ENCODE measurements around the gene VRK1. TPM values are rescaled to one million over a fixed set of nuclear protein-coding genes. Genes with fewer than 3 reads are reported as not detected.

The VRK1 gene
- polyA plus RNA-seq, 2 of the 4 experiments (the other 2 are of a cell fraction), result 32.2 to 34.2 TPM

DNA sequence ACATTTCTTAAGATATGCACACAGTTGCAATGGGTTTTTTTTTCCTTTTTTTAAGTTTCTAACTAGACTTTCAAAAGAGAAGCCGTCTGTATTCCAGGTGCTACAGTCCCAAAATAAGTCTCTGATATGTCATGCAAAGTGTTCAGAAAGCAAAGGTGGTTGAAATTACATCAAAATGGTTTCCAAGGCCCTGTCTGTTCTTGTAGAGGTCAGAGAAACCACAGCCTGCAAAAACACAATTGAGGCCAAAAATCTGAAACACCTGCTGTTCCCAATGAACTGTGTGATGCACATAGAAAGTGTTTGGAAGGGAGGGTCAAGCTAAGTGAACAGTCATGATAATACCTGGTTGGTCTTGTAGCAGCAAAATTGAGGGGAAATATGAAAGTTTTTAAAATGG, 91.0 kb downstream of the VRK1 start:
- TF ChIP-seq CBX2 (IDR thresholded peaks at IDR 0.05; ENCODE audit: borderline replicate concordance, low read depth) (no peak), POLR2AphosphoS2 (conservative IDR thresholded peaks at IDR 0.05; ENCODE audit: low read length) (no peak), JUN (IDR thresholded peaks at IDR 0.05) (no peak), POLR2A (IDR thresholded peaks at IDR 0.05; ENCODE audit: low read length) (no peak), EHMT2 (IDR thresholded peaks at IDR 0.05; ENCODE audit: low read depth) (no peak), MYC (IDR thresholded peaks at IDR 0.05; ENCODE audit: borderline replicate concordance, low read length) (no peak), HEYL (CRISPR knock-in tag; IDR thresholded peaks at IDR 0.05) (no peak), FOXS1 (CRISPR knock-in tag; IDR thresholded peaks at IDR 0.05) (no peak), HOXB13 (CRISPR knock-in tag; IDR thresholded peaks at IDR 0.05; ENCODE audit: low read depth) (no peak), TP53 (CRISPR knock-in tag; IDR thresholded peaks at IDR 0.05) (no peak)
- TF ChIP-seq, protein P1, sequence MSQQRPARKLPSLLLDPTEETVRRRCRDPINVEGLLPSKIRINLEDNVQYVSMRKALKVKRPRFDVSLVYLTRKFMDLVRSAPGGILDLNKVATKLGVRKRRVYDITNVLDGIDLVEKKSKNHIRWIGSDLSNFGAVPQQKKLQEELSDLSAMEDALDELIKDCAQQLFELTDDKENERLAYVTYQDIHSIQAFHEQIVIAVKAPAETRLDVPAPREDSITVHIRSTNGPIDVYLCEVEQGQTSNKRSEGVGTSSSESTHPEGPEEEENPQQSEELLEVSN (IDR thresholded peaks at IDR 0.05; ENCODE audit: borderline replicate concordance, low read depth), result no peak
- TF ChIP-seq, protein P2, sequence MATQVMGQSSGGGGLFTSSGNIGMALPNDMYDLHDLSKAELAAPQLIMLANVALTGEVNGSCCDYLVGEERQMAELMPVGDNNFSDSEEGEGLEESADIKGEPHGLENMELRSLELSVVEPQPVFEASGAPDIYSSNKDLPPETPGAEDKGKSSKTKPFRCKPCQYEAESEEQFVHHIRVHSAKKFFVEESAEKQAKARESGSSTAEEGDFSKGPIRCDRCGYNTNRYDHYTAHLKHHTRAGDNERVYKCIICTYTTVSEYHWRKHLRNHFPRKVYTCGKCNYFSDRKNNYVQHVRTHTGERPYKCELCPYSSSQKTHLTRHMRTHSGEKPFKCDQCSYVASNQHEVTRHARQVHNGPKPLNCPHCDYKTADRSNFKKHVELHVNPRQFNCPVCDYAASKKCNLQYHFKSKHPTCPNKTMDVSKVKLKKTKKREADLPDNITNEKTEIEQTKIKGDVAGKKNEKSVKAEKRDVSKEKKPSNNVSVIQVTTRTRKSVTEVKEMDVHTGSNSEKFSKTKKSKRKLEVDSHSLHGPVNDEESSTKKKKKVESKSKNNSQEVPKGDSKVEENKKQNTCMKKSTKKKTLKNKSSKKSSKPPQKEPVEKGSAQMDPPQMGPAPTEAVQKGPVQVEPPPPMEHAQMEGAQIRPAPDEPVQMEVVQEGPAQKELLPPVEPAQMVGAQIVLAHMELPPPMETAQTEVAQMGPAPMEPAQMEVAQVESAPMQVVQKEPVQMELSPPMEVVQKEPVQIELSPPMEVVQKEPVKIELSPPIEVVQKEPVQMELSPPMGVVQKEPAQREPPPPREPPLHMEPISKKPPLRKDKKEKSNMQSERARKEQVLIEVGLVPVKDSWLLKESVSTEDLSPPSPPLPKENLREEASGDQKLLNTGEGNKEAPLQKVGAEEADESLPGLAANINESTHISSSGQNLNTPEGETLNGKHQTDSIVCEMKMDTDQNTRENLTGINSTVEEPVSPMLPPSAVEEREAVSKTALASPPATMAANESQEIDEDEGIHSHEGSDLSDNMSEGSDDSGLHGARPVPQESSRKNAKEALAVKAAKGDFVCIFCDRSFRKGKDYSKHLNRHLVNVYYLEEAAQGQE (IDR thresholded peaks at IDR 0.05), result no peak
- TF ChIP-seq, protein P3, sequence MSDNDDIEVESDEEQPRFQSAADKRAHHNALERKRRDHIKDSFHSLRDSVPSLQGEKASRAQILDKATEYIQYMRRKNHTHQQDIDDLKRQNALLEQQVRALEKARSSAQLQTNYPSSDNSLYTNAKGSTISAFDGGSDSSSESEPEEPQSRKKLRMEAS (IDR thresholded peaks at IDR 0.05), result no peak
- ATAC-seq (no peak), DNase-seq (ENCODE audit: low read depth in 1 of 2, low spot score in 1 of 2) (no peak), FAIRE-seq (no peak)
- whole genome bisulfite sequencing (ENCODE audit: missing lambda C conversion rate), result 93% methylated on average over 1 of the region's 1 CpG
- H3K4me2 ChIP-seq, result no peak overlapping the region
- CTCF ChIA-PET, result no interaction called here
- no peak overlapping the region for H3K4me3 ChIP-seq
- H3K4me1 ChIP-seq, result no peaks in the 10 kb centered on the region
- no peak overlapping the region for H3K27ac ChIP-seq
- POLR2A ChIA-PET, result no interaction called here
- no peaks in the 10 kb centered on the region for H3K9me3 ChIP-seq

DNA sequence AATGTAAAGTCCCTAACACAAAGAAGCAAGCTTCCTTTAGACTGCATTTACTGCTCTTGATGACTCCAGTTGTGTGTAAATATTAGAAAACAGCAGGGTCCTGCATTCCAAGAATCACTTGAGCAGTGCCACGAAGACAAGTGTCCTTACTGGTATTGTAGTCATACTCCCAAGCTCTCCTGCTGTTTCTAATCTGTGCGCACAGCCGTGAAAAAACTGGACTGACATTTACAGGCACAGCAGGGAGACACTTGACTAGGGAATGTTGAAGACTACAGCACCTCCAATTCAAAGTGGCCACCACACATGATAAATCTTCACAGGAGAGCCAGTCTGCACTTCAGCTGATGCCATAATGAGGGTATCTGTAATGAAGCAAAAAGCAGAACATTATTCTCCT, 91.4 kb downstream of the VRK1 start:
- TF ChIP-seq NFE2L2 (conservative IDR thresholded peaks at IDR 0.05; ENCODE audit: low read length) (no peak), BHLHE40 (IDR thresholded peaks at IDR 0.05; ENCODE audit: low read depth, low read length) (no peak), ZSCAN20 (CRISPR knock-in tag; IDR thresholded peaks at IDR 0.05) (no peak), RARB (CRISPR knock-in tag; IDR thresholded peaks at IDR 0.05) (no peak), MYC (IDR thresholded peaks at IDR 0.05; ENCODE audit: borderline replicate concordance, low read length) (no peak), MAFK (IDR thresholded peaks at IDR 0.05; ENCODE audit: partially characterized antibody) (no peak), NPAS2 (CRISPR knock-in tag; IDR thresholded peaks at IDR 0.05; ENCODE audit: borderline replicate concordance) (no peak)
- Histone ChIP-seq H3K4me1 (no peaks in the 10 kb centered on the region), H3K27ac (no peak overlapping the region), H3K4me3 (no peak overlapping the region), H3K4me2 (no peak overlapping the region), H3K9me3 (no peaks in the 10 kb centered on the region)
- POLR2A ChIA-PET, result no interaction called here
- CTCF ChIA-PET, result no interaction called here
- ATAC-seq, result no peak
- 50% methylated on average over 3 of the region's 3 CpGs for WGBS (ENCODE audit: missing lambda C conversion rate)
- DNase-seq (ENCODE audit: low read depth in 1 of 2, low spot score in 1 of 2), result no peak
- no peak for FAIRE-seq

DNA sequence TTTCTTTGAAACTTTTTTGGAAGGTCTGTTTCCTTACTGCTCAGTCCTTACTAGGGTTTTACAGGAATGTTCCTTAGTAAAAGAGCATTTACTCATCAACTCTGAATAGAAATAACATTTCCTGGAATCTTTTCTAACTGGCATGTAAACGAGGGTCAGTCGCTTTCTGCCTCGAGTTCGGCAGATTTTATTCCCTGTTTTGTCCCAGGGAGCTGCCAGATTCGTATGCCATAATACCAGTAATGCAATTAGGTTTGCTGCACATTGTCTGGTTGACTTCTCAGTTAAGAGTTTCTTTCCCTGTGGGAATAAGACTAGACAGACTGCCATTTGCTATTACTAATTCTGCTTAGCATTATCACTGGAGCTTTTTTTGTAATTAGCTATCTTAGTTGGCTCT, 91.9 kb downstream of the VRK1 start:
- no peak overlapping the region for H3K4me2 ChIP-seq
- CTCF ChIA-PET, result no interaction called here
- POLR2A ChIA-PET, result no interaction called here
- WGBS (ENCODE audit: missing lambda C conversion rate), result 90% methylated on average over 5 of the region's 5 CpGs
- no peak for DNase-seq (ENCODE audit: low read depth in 1 of 2, low spot score in 1 of 2)
- no peak for ATAC-seq
- no peak overlapping the region for H3K27ac ChIP-seq
- no peak for FAIRE-seq
- no peaks in the 10 kb centered on the region for H3K9me3 ChIP-seq
- TF ChIP-seq PHF8 (IDR thresholded peaks at IDR 0.05; ENCODE audit: borderline replicate concordance, low read depth) (no peak), FOSB (CRISPR knock-in tag; IDR thresholded peaks at IDR 0.05) (no peak), HOXA7 (CRISPR knock-in tag; IDR thresholded peaks at IDR 0.05) (no peak), FOXS1 (CRISPR knock-in tag; IDR thresholded peaks at IDR 0.05) (no peak)
- no peak overlapping the region for H3K4me3 ChIP-seq
- H3K4me1 ChIP-seq, result no peaks in the 10 kb centered on the region

Measured in A549 (cell line).